CD14-positive monocyte (primary cell): ENCODE measurements around the gene FSCN2. TPM values are rescaled to one million over a fixed set of nuclear protein-coding genes. Genes with fewer than 3 reads are reported as not detected.

ENCODE experiments used
- DNase-seq, 3 donors: peaks; one replicate each; pipeline ENCODE4 v3.0.0-alpha.2; 2011 to 2022
- H2AFZ ChIP-seq: 2 replicates; pipeline ENCODE4 v1.6.0; 2012; ENCODE audit warnings: mild to moderate bottlenecking, low read depth, low read length, inconsistent platforms; ENCODE audit not compliant: insufficient read depth, poor library complexity, severe bottlenecking
- H3K27ac ChIP-seq, 2 donors: 1 replicate in 1 of 2; 2 replicates in 1 of 2; pipeline ENCODE4 v1.5.1; 2012 to 2013; ENCODE audit warnings: low read length in 2 of 2, control low read depth in 1 of 2, inconsistent platforms in 1 of 2, low read depth in 1 of 2, mild to moderate bottlenecking in 1 of 2
- H3K27me3 ChIP-seq, 2 donors: one replicate each; pipeline versions ENCODE4 v1.6.0 to v1.6.1; 2011 to 2013; ENCODE audit warnings: low read length in 2 of 2; ENCODE audit not compliant: control insufficient read depth in 2 of 2, insufficient read depth in 2 of 2
- H3K36me3 ChIP-seq, 2 donors: replicated peaks in 1 of 2; 1 replicate in 1 of 2; 2 replicates in 1 of 2; pipeline versions ENCODE4 v1.5.1 to v1.6.1; 2012 to 2013; ENCODE audit warnings: low read length in 2 of 2, control low read depth in 1 of 2, inconsistent platforms in 1 of 2, mild to moderate bottlenecking in 1 of 2; ENCODE audit not compliant: insufficient read depth in 2 of 2, control insufficient read depth in 1 of 2
- H3K4me1 ChIP-seq, 2 donors: 1 replicate in 1 of 2; 2 replicates in 1 of 2; pipeline versions ENCODE4 v1.5.1 to v1.6.1; 2012 to 2013; ENCODE audit warnings: low read length in 2 of 2, control low read depth in 1 of 2, inconsistent platforms in 1 of 2, mild to moderate bottlenecking in 1 of 2, moderate library complexity in 1 of 2; ENCODE audit not compliant: insufficient read depth in 2 of 2, control insufficient read depth in 1 of 2
- H3K4me2 ChIP-seq: replicated peaks from 2 replicates; pipeline ENCODE3; 2012; ENCODE audit warnings: low read length, moderate library complexity, mild to moderate bottlenecking; ENCODE audit not compliant: poor library complexity, severe bottlenecking; ENCODE audit errors: extremely low read depth
- H3K4me3 ChIP-seq, 3 experiments: fragments of 200-600 bp in 1 of 3; sonication (generic) in 1 of 3; replicated peaks in 1 of 3; 1 replicate in 2 of 3; 2 replicates in 1 of 3; pipeline ENCODE4 v1.5.1; 2011 to 2013; ENCODE audit warnings: low read length in 3 of 3, mild to moderate bottlenecking in 3 of 3, control low read depth in 2 of 3, low read depth in 2 of 3, inconsistent platforms in 1 of 3, moderate library complexity in 1 of 3
- H3K79me2 ChIP-seq: 2 replicates; pipeline ENCODE4 v1.6.0; 2012; ENCODE audit warnings: mild to moderate bottlenecking, control low read depth, inconsistent platforms, low read length, moderate library complexity; ENCODE audit not compliant: insufficient read depth
- H3K9ac ChIP-seq: 2 replicates; pipeline ENCODE4 v1.6.0; 2017; ENCODE audit warnings: low read length, mild to moderate bottlenecking; ENCODE audit not compliant: insufficient read depth, poor library complexity, severe bottlenecking
- H3K9me3 ChIP-seq, 2 donors: replicated peaks in 1 of 2; 1 replicate in 1 of 2; 2 replicates in 1 of 2; pipeline versions ENCODE4 v1.5.1 to v1.6.1; 2012 to 2013; ENCODE audit warnings: low read length in 2 of 2, control low read depth in 1 of 2; ENCODE audit not compliant: control insufficient read depth in 1 of 2, insufficient read depth in 1 of 2
- H4K20me1 ChIP-seq: 2 replicates; pipeline ENCODE4 v1.6.0; 2012; ENCODE audit warnings: mild to moderate bottlenecking, low read length, control low read depth, moderate library complexity; ENCODE audit not compliant: insufficient read depth
- H3K27ac Mint-ChIP-seq, 7 donors: one replicate each; pipeline ENCODE4 v1.8.0; 2020; ENCODE audit warnings: mild to moderate bottlenecking in 7 of 7, mixed read lengths in 7 of 7, moderate library complexity in 6 of 7, inconsistent platforms in 2 of 7
- H3K27me3 Mint-ChIP-seq, 3 donors: one replicate each; pipeline ENCODE4 v1.8.0; 2021 to 2022; ENCODE audit warnings: low read depth in 3 of 3, mild to moderate bottlenecking in 3 of 3, mixed read lengths in 3 of 3, moderate library complexity in 3 of 3, inconsistent platforms in 1 of 3
- H3K36me3 Mint-ChIP-seq, 2 donors: one replicate each; pipeline ENCODE4 v1.8.0; 2020; ENCODE audit warnings: mixed read lengths in 2 of 2, inconsistent platforms in 1 of 2, mild to moderate bottlenecking in 1 of 2
- H3K4me1 Mint-ChIP-seq: one replicate; pipeline ENCODE4 v1.8.0; 2020; ENCODE audit warnings: mild to moderate bottlenecking, mixed read lengths
- H3K4me3 Mint-ChIP-seq, 2 donors: one replicate each; pipeline ENCODE4 v1.8.0; 2020; ENCODE audit warnings: mild to moderate bottlenecking in 2 of 2, mixed read lengths in 2 of 2, moderate library complexity in 1 of 2
- H3K9me3 Mint-ChIP-seq, 7 donors: one replicate each; pipeline ENCODE4 v1.8.0; 2020 to 2022; ENCODE audit warnings: mixed read lengths in 7 of 7, mild to moderate bottlenecking in 6 of 7, moderate library complexity in 6 of 7, inconsistent platforms in 2 of 7
- CTCF ChIP-seq: fragments of 200-600 bp; IDR thresholded peaks from one replicate; pipeline ENCODE4 v1.8.0; 2022; ENCODE audit warnings: antibody characterized with exemption, mild to moderate bottlenecking
- WGBS: methylation state at CpG from one replicate; pipeline ENCODE4 v1.1.5; 2013; ENCODE audit warnings: missing lambda C conversion rate; ENCODE audit not compliant: insufficient coverage; 5-methylcytosine and 5-hydroxymethylcytosine counted together
- intact Hi-C, 2 donors: fragments of 100-400 bp; cut with micrococcal nuclease; formaldehyde crosslinking; loops; one replicate each; pipeline versions ENCODE4 v1.15.0 to v1.15.1; 2023
- polyA plus RNA-seq, 3 donors: library from polyadenylated mRNA; depleted of rRNA in 1 of 3; unstranded in 2 of 3; stranded (reverse) in 1 of 3; fragments of 300-500 nt in 2 of 3; fragments of >200 nt in 1 of 3; fragmentation: Illumina TruSeq in 2 of 3; gene quantifications; 1 replicate in 2 of 3; 2 replicates in 1 of 3; pipeline ENCODE4 v1.2.3, GENCODE V29; 2012 to 2021

Gene FSCN2
- polyA plus RNA-seq, 3 donors = 0.07 TPM; not detected in 2

- Histone ChIP-seq H3K79me2 (no peaks in the 10 kb centered on the region), H3K4me2 (no peak overlapping the region), H3K4me3 (no peak overlapping the region), H3K27ac (no peak overlapping the region), H3K27me3 (peaks cover 0 to 9% of the 10 kb centered on the region in 2 donors), H3K9ac (no peak overlapping the region), H4K20me1 (no peaks in the 10 kb centered on the region), H3K9me3 (no peaks in the 10 kb centered on the region), H3K36me3 (no peaks in the 10 kb centered on the region), H2AFZ (no peak overlapping the region), H3K4me1 (no peaks in the 10 kb centered on the region)
- peaks cover 27 to 60% (median 34%) of the 10 kb centered on the region in 3 donors for H3K27me3 Mint-ChIP-seq
- H3K36me3 Mint-ChIP-seq = no peaks in the 10 kb centered on the region
- no peak for DNase-seq
- H3K27ac Mint-ChIP-seq = no peak overlapping the region
- no peak overlapping the region for H3K4me3 Mint-ChIP-seq
- peaks cover 3% of the 10 kb centered on the region for H3K4me1 Mint-ChIP-seq
- peaks cover 0 to 2% (median 0%) of the 10 kb centered on the region in 7 donors for H3K9me3 Mint-ChIP-seq
- whole genome bisulfite sequencing = 91% methylated on average over 12 of the region's 12 CpGs
- no peak for TF ChIP-seq CTCF
- intact Hi-C loops = no loop called here
Observed at GRCh38 chr17:81499601-81499970, 28.6 kb upstream of the FSCN2 start.

GRCh38 chr17:81500047-81500446 lies 28.1 kb upstream of the FSCN2 start:
- Mint-ChIP-seq H3K9me3 (peaks cover 0 to 2% (median 0%) of the 10 kb centered on the region in 7 donors), H3K4me3 (no peak overlapping the region), H3K36me3 (no peaks in the 10 kb centered on the region), H3K27ac (no peak overlapping the region), H3K27me3 (peaks cover 26 to 60% (median 33%) of the 10 kb centered on the region in 3 donors), H3K4me1 (peaks cover 1% of the 10 kb centered on the region)
- H3K27me3 ChIP-seq = peaks cover 0 to 6% of the 10 kb centered on the region in 2 donors
- intact Hi-C loops = no loop called here
- no peaks in the 10 kb centered on the region for H3K79me2 ChIP-seq
- no peaks in the 10 kb centered on the region for H3K9me3 ChIP-seq
- DNase-seq = no peak
- no peak overlapping the region for H3K27ac ChIP-seq
- H3K4me2 ChIP-seq = no peak overlapping the region
- WGBS = 78% methylated on average over 7 of the region's 7 CpGs
- no peaks in the 10 kb centered on the region for H3K36me3 ChIP-seq
- no peak for TF ChIP-seq CTCF
- no peak overlapping the region for H2AFZ ChIP-seq
- no peak overlapping the region for H3K4me3 ChIP-seq
- no peaks in the 10 kb centered on the region for H4K20me1 ChIP-seq
- no peak overlapping the region for H3K9ac ChIP-seq
- H3K4me1 ChIP-seq = no peaks in the 10 kb centered on the region
